ENCODE results near the gene LYZL1.
"Not testable (repeated sequence)": the region's sequence is repeated elsewhere in the genome, so short reads cannot be mapped to it uniquely, and the experiment has no call there.

LYZL1 gene

GRCh38 chr10:29337526-29337925, 48.7 kb downstream of the LYZL1 start:
- not testable (repeated sequence) for DNase-seq

GRCh38 chr10:29343607-29344038, 54.8 kb downstream of the LYZL1 start:
- DNase-seq, result peak; percentile 13

GRCh38 chr10:29344073-29344820, 55.4 kb downstream of the LYZL1 start:
- peak; percentile 60 for DNase-seq

GRCh38 chr10:29345144-29345909, 56.5 kb downstream of the LYZL1 start:
- DNase-seq, result no peak

GRCh38 chr10:29345910-29346209, 57.0 kb downstream of the LYZL1 start:
- no peak for DNase-seq

GRCh38 chr10:29346296-29347001, 57.6 kb downstream of the LYZL1 start:
- peak; percentile 14 for DNase-seq

GRCh38 chr10:29348836-29349235, 60.0 kb downstream of the LYZL1 start:
- no peak for DNase-seq

GRCh38 chr10:29353305-29353704, 64.4 kb downstream of the LYZL1 start:
- DNase-seq, result no peak

- no peak for DNase-seq
Measured at GRCh38 chr10:29353887-29354561, 65.2 kb downstream of the LYZL1 start.

GRCh38 chr10:29355411-29355991, 66.6 kb downstream of the LYZL1 start:
- peak; percentile 9 for DNase-seq

- no peak for DNase-seq
Measured at GRCh38 chr10:29356931-29357330, 68.1 kb downstream of the LYZL1 start.

GRCh38 chr10:29358010-29358616, 69.2 kb downstream of the LYZL1 start:
- DNase-seq, result no peak

- not testable (repeated sequence) for DNase-seq
Measured at GRCh38 chr10:29360215-29360853, 71.5 kb downstream of the LYZL1 start.

Measured in inflammatory macrophage treated with lipopolysaccharide for 4 hours (primary cell).